ENCODE measurements around the gene CNTN4. TPM values are rescaled to one million over a fixed set of nuclear protein-coding genes. Genes with fewer than 3 reads are reported as not detected.

Gene CNTN4
- total RNA-seq, 1 experiment from 2014 or later: 1.6 TPM

- no peak overlapping the region for H4K5ac ChIP-seq (ENCODE audit: insufficient read length, low read depth, low read length)
- no peak overlapping the region for H3K14ac ChIP-seq (ENCODE audit: insufficient read depth, low read length)
- no peak overlapping the region for H3K4ac ChIP-seq (ENCODE audit: low read depth, low read length)
- no peak overlapping the region for H3K4me2 ChIP-seq (ENCODE audit: insufficient read depth, insufficient read length, low read length)
- Mint-ChIP-seq H3K4me3 (no peak overlapping the region), H3K9me3 (no peaks in the 10 kb centered on the region), H3K4me1 (peaks cover 7 to 9% of the 10 kb centered on the region in 2 experiments), H3K27me3 (ENCODE audit: low read depth) (no peaks in the 10 kb centered on the region), H3K36me3 (ENCODE audit: insufficient read depth in 1 of 3, low read depth in 3 of 3) (no peaks in the 10 kb centered on the region), H3K27ac (peak overlapping the region in 2 of 3 experiments; percentile 27 to 68; a peak in 1 of 7 replicates)
- no peak overlapping the region for H3K9ac ChIP-seq (ENCODE audit: extremely low read depth, insufficient read length, low read length)
- no peak overlapping the region for H3K56ac ChIP-seq (ENCODE audit: insufficient read length, low read depth, low read length)
- no peak overlapping the region for H2AK5ac ChIP-seq (ENCODE audit: insufficient read length, low read length)
- H3K23me2 ChIP-seq (ENCODE audit: insufficient read length, low read depth, low read length, poor library complexity, severe bottlenecking): no peaks in the 10 kb centered on the region
- H2BK120ac ChIP-seq (ENCODE audit: low read depth, low read length, poor library complexity, severe bottlenecking): no peak overlapping the region
- H3K27ac ChIP-seq (ENCODE audit: insufficient read length, low read depth, low read length): no peak overlapping the region
- H3K79me1 ChIP-seq (ENCODE audit: insufficient read depth, low read depth, low read length, poor library complexity, severe bottlenecking): no peaks in the 10 kb centered on the region
- no peak for DNase-seq
- no peaks in the 10 kb centered on the region for H3K27me3 ChIP-seq (ENCODE audit: insufficient read depth, low read length)
- no peak overlapping the region for H2AFZ ChIP-seq (ENCODE audit: low read length)
- H2BK20ac ChIP-seq (ENCODE audit: low read depth, low read length, poor library complexity, severe bottlenecking): no peak overlapping the region
- H3K23ac ChIP-seq (ENCODE audit: insufficient read length, low read depth, low read length): no peak overlapping the region
- H3K79me2 ChIP-seq (ENCODE audit: insufficient read depth, low read length): no peaks in the 10 kb centered on the region
- H3K18ac ChIP-seq (ENCODE audit: insufficient read length, low read depth, low read length): no peak overlapping the region
- H3K9me3 ChIP-seq (ENCODE audit: control insufficient read depth, low read depth, low read length): no peaks in the 10 kb centered on the region
- no peak overlapping the region for H2BK5ac ChIP-seq (ENCODE audit: insufficient read length, low read length)
- TF ChIP-seq, protein P1, sequence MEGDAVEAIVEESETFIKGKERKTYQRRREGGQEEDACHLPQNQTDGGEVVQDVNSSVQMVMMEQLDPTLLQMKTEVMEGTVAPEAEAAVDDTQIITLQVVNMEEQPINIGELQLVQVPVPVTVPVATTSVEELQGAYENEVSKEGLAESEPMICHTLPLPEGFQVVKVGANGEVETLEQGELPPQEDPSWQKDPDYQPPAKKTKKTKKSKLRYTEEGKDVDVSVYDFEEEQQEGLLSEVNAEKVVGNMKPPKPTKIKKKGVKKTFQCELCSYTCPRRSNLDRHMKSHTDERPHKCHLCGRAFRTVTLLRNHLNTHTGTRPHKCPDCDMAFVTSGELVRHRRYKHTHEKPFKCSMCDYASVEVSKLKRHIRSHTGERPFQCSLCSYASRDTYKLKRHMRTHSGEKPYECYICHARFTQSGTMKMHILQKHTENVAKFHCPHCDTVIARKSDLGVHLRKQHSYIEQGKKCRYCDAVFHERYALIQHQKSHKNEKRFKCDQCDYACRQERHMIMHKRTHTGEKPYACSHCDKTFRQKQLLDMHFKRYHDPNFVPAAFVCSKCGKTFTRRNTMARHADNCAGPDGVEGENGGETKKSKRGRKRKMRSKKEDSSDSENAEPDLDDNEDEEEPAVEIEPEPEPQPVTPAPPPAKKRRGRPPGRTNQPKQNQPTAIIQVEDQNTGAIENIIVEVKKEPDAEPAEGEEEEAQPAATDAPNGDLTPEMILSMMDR (conservative IDR thresholded peaks at IDR 0.05): no peak
- WGBS (ENCODE audit: extremely low coverage, insufficient read length, low lambda C conversion rate): no CpG with 5 or more reads among the region's 4 CpGs
- no peak overlapping the region for H3T11ph ChIP-seq (ENCODE audit: low read length)
- H4K91ac ChIP-seq (ENCODE audit: insufficient read length, low read depth, low read length): no peak overlapping the region
- no peaks in the 10 kb centered on the region for H4K20me1 ChIP-seq (ENCODE audit: control insufficient read depth, insufficient read depth, insufficient read length)
- no peak overlapping the region for H2BK15ac ChIP-seq (ENCODE audit: low read depth, low read length)
- H3K4me1 ChIP-seq (ENCODE audit: insufficient read depth, low read length): no peaks in the 10 kb centered on the region
- no peak overlapping the region for H4K8ac ChIP-seq (replicated peaks; ENCODE audit: insufficient read length, low read depth, low read length)
- no peak overlapping the region for H2BK12ac ChIP-seq (ENCODE audit: insufficient read length, low read depth, low read length)
Observed at GRCh38 chr3:2061360-2061759, 37.3 kb upstream of the CNTN4 start.

Data from H9 (cell line).